B cell (primary cell): ENCODE results near the gene CPXM1. TPM values are rescaled to one million over a fixed set of nuclear protein-coding genes. Genes with fewer than 3 reads are reported as not detected.

Source experiments
- ATAC-seq: fragments of 200-7000 bp; cut with Tn5 transposase; one replicate; pipeline ENCODE4 v1.10.0; 2021; ENCODE audit warnings: low read depth, mild to moderate bottlenecking, moderate number of reproducible peaks, moderate library complexity
- CTCF ChIA-PET: fragments of 350-600 bp; sonication (Branson Sonifier 250); formaldehyde crosslinking; loops from one replicate; lab custom pipeline; 2021; ENCODE audit warnings: antibody characterized with exemption, inconsistent platforms; lab: Charles Lee
- POLR2A ChIA-PET: fragments of 350-600 bp; sonication (Branson Sonifier 250); formaldehyde crosslinking; loops from one replicate; lab custom pipeline; 2021; ENCODE audit warnings: antibody characterized with exemption; lab: Charles Lee
- DNase-seq: peaks from one replicate; pipeline ENCODE4 v3.0.0; 2013
- H2AFZ ChIP-seq: 2 replicates; pipeline ENCODE4 v1.6.1; 2012; ENCODE audit warnings: mild to moderate bottlenecking, low read depth, low read length; ENCODE audit not compliant: insufficient read depth, poor library complexity, severe bottlenecking
- H3K27ac ChIP-seq, 2 donors: 1 replicate in 1 of 2; 2 replicates in 1 of 2; pipeline ENCODE4 v1.5.1; 2012 to 2013; ENCODE audit warnings: low read length in 2 of 2, mild to moderate bottlenecking in 2 of 2, moderate library complexity in 1 of 2
- H3K27me3 ChIP-seq, 4 experiments: fragments of 200-600 bp in 1 of 4; sonication (generic) in 1 of 4; replicated peaks in 1 of 4; 1 replicate in 2 of 4; 2 replicates in 2 of 4; pipeline versions ENCODE4 v1.6.1 to v1.7.0; 2013 to 2016; ENCODE audit warnings: low read length in 3 of 4, mild to moderate bottlenecking in 2 of 4, mixed read lengths in 1 of 4, moderate library complexity in 1 of 4; ENCODE audit not compliant: insufficient read depth in 4 of 4, control insufficient read depth in 3 of 4; ENCODE audit errors: control extremely low read depth in 1 of 4
- H3K36me3 ChIP-seq, 2 experiments: replicated peaks in 1 of 2; 1 replicate in 1 of 2; 2 replicates in 1 of 2; pipeline versions ENCODE4 v1.6.1 to v1.7.1; 2013; ENCODE audit warnings: low read length in 1 of 2; ENCODE audit not compliant: insufficient read depth in 2 of 2, control insufficient read depth in 1 of 2; ENCODE audit errors: control extremely low read depth in 1 of 2, extremely low read depth in 1 of 2
- H3K4me1 ChIP-seq, 2 donors: fragments of 200-600 bp in 1 of 2; sonication (generic) in 1 of 2; 1 replicate in 1 of 2; 2 replicates in 1 of 2; pipeline versions ENCODE4 v1.5.1 to v1.6.1; 2013 to 2017; ENCODE audit warnings: low read length in 2 of 2; ENCODE audit not compliant: control insufficient read depth in 2 of 2, insufficient read depth in 2 of 2
- H3K4me2 ChIP-seq: replicated peaks from 2 replicates; pipeline ENCODE3; 2012; ENCODE audit warnings: mild to moderate bottlenecking, low read depth, low read length; ENCODE audit not compliant: poor library complexity, severe bottlenecking
- H3K4me3 ChIP-seq, 5 experiments: fragments of 200-600 bp in 1 of 5; sonication (generic) in 1 of 5; 1 replicate in 3 of 5; 2 replicates in 2 of 5; pipeline versions ENCODE4 v1.5.1 to v1.7.0; 2011 to 2016; ENCODE audit warnings: low read length in 4 of 5, mild to moderate bottlenecking in 4 of 5, low read depth in 2 of 5, control low read depth in 1 of 5, moderate library complexity in 1 of 5; ENCODE audit not compliant: insufficient read depth in 1 of 5; ENCODE audit errors: control extremely low read depth in 1 of 5, extremely low read depth in 1 of 5
- H3K79me2 ChIP-seq: fragments of 200-600 bp; sonication (generic); one replicate; pipeline ENCODE4 v1.6.0; 2016; ENCODE audit warnings: low read length; ENCODE audit not compliant: control insufficient read depth, insufficient read depth
- H3K9ac ChIP-seq: fragments of 200-600 bp; sonication (generic); 2 replicates; pipeline ENCODE4 v1.6.1; 2017; ENCODE audit warnings: mild to moderate bottlenecking, low read length, moderate library complexity
- H3K9me3 ChIP-seq, 3 donors: one replicate each; pipeline versions ENCODE4 v1.6.1 to v1.7.1; 2013; ENCODE audit warnings: low read length in 2 of 3; ENCODE audit not compliant: control insufficient read depth in 2 of 3, insufficient read depth in 1 of 3; ENCODE audit errors: control extremely low read depth in 1 of 3
- H4K20me1 ChIP-seq: 2 replicates; pipeline ENCODE4 v1.6.0; 2012; ENCODE audit warnings: mild to moderate bottlenecking, low read length; ENCODE audit not compliant: insufficient read depth, control insufficient read depth, poor library complexity, severe bottlenecking
- H3K27ac Mint-ChIP-seq: one replicate; pipeline ENCODE4 v1.8.0; 2021; ENCODE audit warnings: mixed read lengths
- H3K27me3 Mint-ChIP-seq: one replicate; pipeline ENCODE4 v1.8.0; 2021; ENCODE audit warnings: mixed read lengths
- H3K4me1 Mint-ChIP-seq: one replicate; pipeline ENCODE4 v1.8.0; 2021; ENCODE audit warnings: mixed read lengths
- H3K4me3 Mint-ChIP-seq: one replicate; pipeline ENCODE4 v1.8.0; 2021; ENCODE audit warnings: mixed read lengths
- H3K9me3 Mint-ChIP-seq: one replicate; pipeline ENCODE4 v1.8.0; 2022; ENCODE audit warnings: mixed read lengths; ENCODE audit not compliant: insufficient read depth
- EZH2 ChIP-seq: IDR thresholded peaks from 2 replicates; pipeline ENCODE4 v1.6.1; 2012; ENCODE audit warnings: borderline replicate concordance, low read depth, mild to moderate bottlenecking, moderate library complexity, low read length; ENCODE audit not compliant: insufficient read depth, poor library complexity, severe bottlenecking
- WGBS: methylation state at CpG from one replicate; pipeline ENCODE4 v1.1.5; 2013; ENCODE audit warnings: missing lambda C conversion rate; ENCODE audit not compliant: insufficient coverage; 5-methylcytosine and 5-hydroxymethylcytosine counted together
- intact Hi-C: fragments of 100-400 bp; cut with micrococcal nuclease; formaldehyde crosslinking; loops from one replicate; pipeline ENCODE4 v1.10.0; 2022
- polyA plus RNA-seq: library from polyadenylated mRNA; depleted of rRNA; stranded (reverse); fragments of >200 nt; gene quantifications from 2 replicates; pipeline ENCODE4 v1.2.3, GENCODE V29; 2012
- total RNA-seq, 2 donors: library from RNA; stranded (reverse); fragments of 120-200 nt in 1 of 2; gene quantifications; 1 replicate in 1 of 2; 2 replicates in 1 of 2; pipeline versions ENCODE4 v1.2.3 to v1.2.4, GENCODE V29; 2013 to 2022
- TF ChIP-seq, protein P1 (sequence below): fragments of 200-600 bp; IDR thresholded peaks from one replicate; pipeline ENCODE4 v1.8.0; 2022; ENCODE audit warnings: antibody characterized with exemption, mild to moderate bottlenecking

The CPXM1 gene
- total and polyA plus RNA-seq, 2 donors (not counting 1 experiment from before 2014, with no cell fraction given) = 0.21 to 1.9 TPM

DNA sequence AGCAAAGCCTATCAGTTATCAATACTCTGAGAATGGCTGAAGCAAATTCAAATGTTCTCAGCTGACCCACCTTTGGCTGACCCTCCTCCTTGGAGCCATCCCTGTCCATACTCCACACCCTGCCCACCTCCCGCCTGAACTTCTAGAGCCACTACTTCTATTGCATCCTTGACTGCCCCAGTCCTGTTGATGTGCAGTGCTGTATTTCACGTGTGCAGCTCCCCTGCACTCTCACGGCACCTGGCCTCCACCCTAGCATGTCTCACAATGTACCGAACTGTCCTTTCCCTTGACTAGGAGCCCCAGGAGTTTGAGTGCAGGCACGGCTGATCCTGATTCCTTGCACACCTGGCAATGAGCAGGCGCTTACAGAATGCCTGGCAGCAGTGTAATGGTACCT is 7.0 kb downstream of the CPXM1 start:
- no peak overlapping the region for H3K9ac ChIP-seq
- H3K27me3 ChIP-seq = peaks cover 0 to 15% (median 0%) of the 10 kb centered on the region in 4 experiments
- ATAC-seq (no peak), DNase-seq (no peak)
- no peak overlapping the region for H3K27ac ChIP-seq
- H3K9me3 Mint-ChIP-seq = no peaks in the 10 kb centered on the region
- TF ChIP-seq, protein P1, sequence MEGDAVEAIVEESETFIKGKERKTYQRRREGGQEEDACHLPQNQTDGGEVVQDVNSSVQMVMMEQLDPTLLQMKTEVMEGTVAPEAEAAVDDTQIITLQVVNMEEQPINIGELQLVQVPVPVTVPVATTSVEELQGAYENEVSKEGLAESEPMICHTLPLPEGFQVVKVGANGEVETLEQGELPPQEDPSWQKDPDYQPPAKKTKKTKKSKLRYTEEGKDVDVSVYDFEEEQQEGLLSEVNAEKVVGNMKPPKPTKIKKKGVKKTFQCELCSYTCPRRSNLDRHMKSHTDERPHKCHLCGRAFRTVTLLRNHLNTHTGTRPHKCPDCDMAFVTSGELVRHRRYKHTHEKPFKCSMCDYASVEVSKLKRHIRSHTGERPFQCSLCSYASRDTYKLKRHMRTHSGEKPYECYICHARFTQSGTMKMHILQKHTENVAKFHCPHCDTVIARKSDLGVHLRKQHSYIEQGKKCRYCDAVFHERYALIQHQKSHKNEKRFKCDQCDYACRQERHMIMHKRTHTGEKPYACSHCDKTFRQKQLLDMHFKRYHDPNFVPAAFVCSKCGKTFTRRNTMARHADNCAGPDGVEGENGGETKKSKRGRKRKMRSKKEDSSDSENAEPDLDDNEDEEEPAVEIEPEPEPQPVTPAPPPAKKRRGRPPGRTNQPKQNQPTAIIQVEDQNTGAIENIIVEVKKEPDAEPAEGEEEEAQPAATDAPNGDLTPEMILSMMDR = no peak
- peaks cover 30% of the 10 kb centered on the region for H3K27me3 Mint-ChIP-seq
- no peaks in the 10 kb centered on the region for H3K79me2 ChIP-seq
- H2AFZ ChIP-seq = no peak overlapping the region
- peaks cover 3% of the 10 kb centered on the region for H3K4me1 Mint-ChIP-seq
- no peaks in the 10 kb centered on the region for H4K20me1 ChIP-seq
- H3K36me3 ChIP-seq = no peaks in the 10 kb centered on the region
- peaks cover 0 to 4% (median 0%) of the 10 kb centered on the region in 3 donors for H3K9me3 ChIP-seq
- ChIA-PET CTCF (interaction anchor here (1.0 kb wide), 1 partner anchor 50 kb away, joined by 3 read pairs; no protein-coding TSS in a partner anchor), POLR2A (no interaction called here)
- no peak overlapping the region for H3K27ac Mint-ChIP-seq
- H3K4me3 ChIP-seq = no peak overlapping the region
- WGBS = 94% methylated on average over 6 of the region's 6 CpGs
- H3K4me2 ChIP-seq = no peak overlapping the region
- intact Hi-C loops = no loop called here
- no peak overlapping the region for H3K4me3 Mint-ChIP-seq
- H3K4me1 ChIP-seq = peaks cover 0 to 2% of the 10 kb centered on the region in 2 donors

DNA sequence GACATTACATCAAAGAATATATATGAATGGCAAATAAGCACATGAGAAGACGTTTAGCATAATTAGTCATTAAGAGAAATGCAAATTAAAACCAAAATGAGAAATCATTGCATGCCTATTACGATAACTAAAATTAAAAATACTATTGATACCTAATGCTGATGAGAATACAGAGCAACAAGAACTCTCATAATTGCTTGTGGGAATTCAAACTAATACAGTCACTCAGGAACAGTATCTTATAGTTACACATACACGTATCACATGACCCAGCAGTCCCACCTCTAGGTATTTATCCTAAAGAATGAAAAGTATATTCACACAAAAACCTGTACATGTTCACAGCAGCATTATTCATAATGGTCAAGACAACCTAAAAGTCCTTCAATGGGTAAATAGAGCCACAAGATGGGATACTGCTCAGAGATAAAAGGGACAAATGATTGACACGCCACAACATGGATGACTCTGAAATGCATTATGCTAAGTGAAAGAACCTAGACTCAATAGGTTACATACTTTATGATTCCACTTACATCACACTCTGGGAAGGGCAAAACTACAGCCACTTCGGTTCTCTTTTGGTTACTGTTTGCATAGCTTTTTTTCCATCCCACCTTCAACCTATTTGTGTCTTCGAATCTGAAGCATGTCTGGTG is 16.4 kb downstream of the CPXM1 start:
- peaks cover 0 to 5% (median 0%) of the 10 kb centered on the region in 4 experiments for H3K27me3 ChIP-seq
- no peaks in the 10 kb centered on the region for H3K9me3 Mint-ChIP-seq

More for the DNA sequence above, 16.4 kb downstream of the CPXM1 start:
- no peak for TF ChIP-seq EZH2
- TF ChIP-seq, protein P1 = no peak
- Histone ChIP-seq H3K79me2 (no peaks in the 10 kb centered on the region), H3K4me1 (no peaks in the 10 kb centered on the region), H3K4me2 (no peak overlapping the region), H3K36me3 (no peaks in the 10 kb centered on the region), H3K4me3 (no peak overlapping the region), H2AFZ (no peak overlapping the region), H3K9ac (no peak overlapping the region), H4K20me1 (no peaks in the 10 kb centered on the region), H3K27ac (no peak overlapping the region), H3K9me3 (no peaks in the 10 kb centered on the region)
- no peak for DNase-seq
- no peak overlapping the region for H3K4me3 Mint-ChIP-seq
- H3K27ac Mint-ChIP-seq = no peak overlapping the region
- 50% methylated on average over 1 of the region's 6 CpGs for WGBS
- no peaks in the 10 kb centered on the region for H3K4me1 Mint-ChIP-seq
- CTCF ChIA-PET = interaction anchor here (0.6 kb wide), 1 partner anchor 11 kb away, joined by 3 read pairs; no protein-coding TSS in a partner anchor
- H3K27me3 Mint-ChIP-seq = peaks cover 27% of the 10 kb centered on the region
- no peak for ATAC-seq
- intact Hi-C loops = no loop called here
- POLR2A ChIA-PET = no interaction called here
